HG02678 (cell line): ENCODE measurements around the gene CEP68.
"Not testable (repeated sequence)": the region's sequence is repeated elsewhere in the genome, so short reads cannot be mapped to it uniquely, and the experiment has no call there.

ENCODE experiments used
- ATAC-seq: cut with Tn5 transposase; IDR thresholded peaks from one replicate; pipeline ENCODE4 v1.9.1; 2021; ENCODE audit warnings: mild to moderate bottlenecking, moderate library complexity; ENCODE audit not compliant: unreplicated experiment

The CEP68 gene

GRCh38 chr2:65056215-65057053 lies at the start of gene CEP68:
CEP68 (plus strand) TSS chr2:65056416; CDS start chr2:65069445, 13,029 bp downstream.
- peak; percentile 82 for ATAC-seq

- no peak for ATAC-seq
These were observed 42.4 kb upstream of the CEP68 start for GRCh38 chr2:65013776-65014175.

GRCh38 chr2:65015731-65016130 lies 40.5 kb upstream of the CEP68 start:
- ATAC-seq = no peak

- peak; percentile 72 for ATAC-seq
These were observed 39.4 kb upstream of the CEP68 start for GRCh38 chr2:65016789-65017188.

GRCh38 chr2:65017335-65017734 lies 38.9 kb upstream of the CEP68 start:
- ATAC-seq = no peak

GRCh38 chr2:65018141-65018582 lies 38.1 kb upstream of the CEP68 start:
- no peak for ATAC-seq

GRCh38 chr2:65019010-65019409 lies 37.2 kb upstream of the CEP68 start:
- no peak for ATAC-seq

GRCh38 chr2:65019675-65020195 lies 36.5 kb upstream of the CEP68 start:
- ATAC-seq = no peak

- not testable (repeated sequence) for ATAC-seq
These were observed 36.0 kb upstream of the CEP68 start for GRCh38 chr2:65020251-65020650.

- no peak for ATAC-seq
These were observed 35.2 kb upstream of the CEP68 start for GRCh38 chr2:65020943-65021528.

- no peak for ATAC-seq
These were observed 34.5 kb upstream of the CEP68 start for GRCh38 chr2:65021709-65022108.

GRCh38 chr2:65022189-65022588 lies 34.0 kb upstream of the CEP68 start:
- ATAC-seq = no peak

GRCh38 chr2:65023742-65024141 lies 32.5 kb upstream of the CEP68 start:
- ATAC-seq = no peak

GRCh38 chr2:65024149-65024829 lies 31.9 kb upstream of the CEP68 start:
- no peak for ATAC-seq

GRCh38 chr2:65025453-65026123 lies 30.6 kb upstream of the CEP68 start:
- no peak for ATAC-seq

GRCh38 chr2:65026154-65026553 lies 30.1 kb upstream of the CEP68 start:
- no peak for ATAC-seq

- ATAC-seq = peak; percentile 35
These were observed 29.3 kb upstream of the CEP68 start for GRCh38 chr2:65026704-65027464.

- no peak for ATAC-seq
These were observed 28.5 kb upstream of the CEP68 start for GRCh38 chr2:65027616-65028244.

- ATAC-seq = no peak
These were observed 25.5 kb upstream of the CEP68 start for GRCh38 chr2:65030476-65031332.
